D721Med (cell line): Measurements from ENCODE around the gene GLB1L.

Experiments used
- DNase-seq: peaks from one replicate; pipeline ENCODE4 v3.0.0; 2011; ENCODE audit warnings: low spot score; ENCODE audit not compliant: insufficient read length
- FAIRE-seq: peaks from 2 replicates; lab custom pipeline; 2011; peaks lifted over from hg19 to GRCh38; lab: Jason Lieb, UNC
- TF ChIP-seq, protein P1 (sequence below): IDR thresholded peaks from 2 replicates; pipeline ENCODE4 v1.5.1; 2012; ENCODE audit warnings: mild to moderate bottlenecking, control low read depth; ENCODE audit not compliant: insufficient read depth; ENCODE audit errors: missing control alignments

GLB1L gene

DNA sequence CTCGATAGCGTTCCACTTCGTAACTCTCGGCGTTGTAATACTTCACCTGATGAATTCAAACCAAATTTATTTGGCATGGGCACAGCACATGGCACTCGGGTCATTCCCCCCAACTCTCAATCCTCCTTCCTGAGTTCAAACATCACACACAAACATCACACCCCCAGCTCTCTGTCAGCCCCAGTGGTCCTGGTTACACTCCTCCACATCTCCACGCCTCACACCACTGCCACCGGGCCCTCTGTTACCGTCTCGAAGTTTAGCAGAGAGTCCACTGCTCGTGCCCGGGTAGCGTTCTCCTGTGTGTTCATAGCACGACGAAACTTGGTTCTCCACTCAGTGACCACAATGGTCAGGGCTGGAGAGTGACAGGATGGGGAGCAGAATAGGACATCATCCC lies 31.1 kb downstream of the GLB1L start:
- FAIRE-seq (no peak), DNase-seq (no peak)
- TF ChIP-seq, protein P1, sequence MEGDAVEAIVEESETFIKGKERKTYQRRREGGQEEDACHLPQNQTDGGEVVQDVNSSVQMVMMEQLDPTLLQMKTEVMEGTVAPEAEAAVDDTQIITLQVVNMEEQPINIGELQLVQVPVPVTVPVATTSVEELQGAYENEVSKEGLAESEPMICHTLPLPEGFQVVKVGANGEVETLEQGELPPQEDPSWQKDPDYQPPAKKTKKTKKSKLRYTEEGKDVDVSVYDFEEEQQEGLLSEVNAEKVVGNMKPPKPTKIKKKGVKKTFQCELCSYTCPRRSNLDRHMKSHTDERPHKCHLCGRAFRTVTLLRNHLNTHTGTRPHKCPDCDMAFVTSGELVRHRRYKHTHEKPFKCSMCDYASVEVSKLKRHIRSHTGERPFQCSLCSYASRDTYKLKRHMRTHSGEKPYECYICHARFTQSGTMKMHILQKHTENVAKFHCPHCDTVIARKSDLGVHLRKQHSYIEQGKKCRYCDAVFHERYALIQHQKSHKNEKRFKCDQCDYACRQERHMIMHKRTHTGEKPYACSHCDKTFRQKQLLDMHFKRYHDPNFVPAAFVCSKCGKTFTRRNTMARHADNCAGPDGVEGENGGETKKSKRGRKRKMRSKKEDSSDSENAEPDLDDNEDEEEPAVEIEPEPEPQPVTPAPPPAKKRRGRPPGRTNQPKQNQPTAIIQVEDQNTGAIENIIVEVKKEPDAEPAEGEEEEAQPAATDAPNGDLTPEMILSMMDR, result no peak

DNA sequence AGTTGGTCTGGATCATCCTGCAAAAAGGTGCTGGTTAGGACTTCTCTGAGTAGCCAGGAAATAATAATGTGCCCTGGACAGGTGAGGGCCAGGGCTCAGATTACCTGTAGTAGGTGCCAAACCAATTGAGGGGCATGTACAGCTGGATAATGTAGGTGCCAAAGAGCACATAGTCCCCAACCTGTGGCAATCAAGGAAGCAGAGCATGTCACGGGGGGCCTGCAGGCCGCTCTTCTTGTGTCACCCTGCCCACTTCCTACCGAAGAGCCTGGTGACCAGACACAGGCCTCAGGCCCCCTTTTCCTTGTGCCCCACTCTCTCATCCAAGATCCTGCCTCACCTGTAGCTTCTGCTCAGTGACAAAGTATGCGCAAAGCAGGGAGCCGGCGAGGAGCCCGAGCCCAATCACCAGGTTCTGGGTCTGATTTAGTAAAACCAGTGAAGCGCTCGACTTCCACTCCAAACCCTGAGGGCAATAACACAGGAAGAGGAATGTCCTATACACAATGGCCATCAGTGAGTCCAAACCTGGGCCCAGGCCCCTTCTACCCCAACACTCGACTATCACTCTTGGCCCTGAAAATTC lies 31.7 kb downstream of the GLB1L start:
- TF ChIP-seq, protein P1, result no peak
- FAIRE-seq (no peak), DNase-seq (no peak)

DNA sequence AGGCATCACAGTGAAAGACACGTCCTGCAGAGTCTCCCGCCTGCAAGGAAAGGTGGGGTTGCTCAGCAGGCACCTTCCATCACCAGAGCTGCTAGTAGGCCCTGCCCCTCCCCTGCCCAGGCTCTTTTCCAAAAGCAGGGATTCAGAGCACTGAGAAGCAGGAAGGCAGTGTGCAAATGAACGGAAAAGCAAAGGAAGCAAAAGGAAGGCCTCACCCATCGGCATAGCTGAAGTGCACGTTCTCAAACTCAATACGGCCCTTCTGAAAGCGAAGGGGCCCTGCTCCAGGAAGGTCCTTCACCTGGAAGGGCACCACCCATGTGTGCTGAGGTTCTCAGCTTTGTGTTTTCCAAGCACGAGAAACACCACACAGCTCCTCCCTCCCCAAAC lies 32.2 kb downstream of the GLB1L start:
- FAIRE-seq (no peak), DNase-seq (no peak)
- TF ChIP-seq, protein P1, result no peak

DNA sequence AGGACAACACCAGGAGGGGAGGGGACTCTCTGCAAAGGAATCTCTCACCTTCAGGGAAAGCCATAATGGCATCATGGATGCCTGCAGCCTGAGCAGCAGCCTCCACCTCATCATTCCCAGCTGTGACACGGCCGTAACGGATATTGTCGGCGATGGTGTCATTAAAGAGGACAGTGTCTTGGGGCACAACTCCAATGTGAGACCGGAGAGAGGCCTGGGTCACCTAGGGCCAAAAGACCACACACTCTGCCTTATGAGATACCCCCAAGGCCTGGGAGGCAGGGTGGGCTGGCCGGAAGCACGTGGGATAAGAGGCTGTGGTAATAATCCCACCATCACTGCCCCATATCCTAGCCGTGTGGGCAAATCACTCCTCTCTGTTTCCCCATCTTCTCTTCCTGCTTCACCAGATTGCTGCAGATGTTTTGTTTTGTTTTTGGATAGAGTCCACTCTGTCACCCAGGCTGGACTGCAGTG lies 34.3 kb downstream of the GLB1L start:
- TF ChIP-seq, protein P1, result no peak
- no peak for DNase-seq
- FAIRE-seq, result no peak

DNA sequence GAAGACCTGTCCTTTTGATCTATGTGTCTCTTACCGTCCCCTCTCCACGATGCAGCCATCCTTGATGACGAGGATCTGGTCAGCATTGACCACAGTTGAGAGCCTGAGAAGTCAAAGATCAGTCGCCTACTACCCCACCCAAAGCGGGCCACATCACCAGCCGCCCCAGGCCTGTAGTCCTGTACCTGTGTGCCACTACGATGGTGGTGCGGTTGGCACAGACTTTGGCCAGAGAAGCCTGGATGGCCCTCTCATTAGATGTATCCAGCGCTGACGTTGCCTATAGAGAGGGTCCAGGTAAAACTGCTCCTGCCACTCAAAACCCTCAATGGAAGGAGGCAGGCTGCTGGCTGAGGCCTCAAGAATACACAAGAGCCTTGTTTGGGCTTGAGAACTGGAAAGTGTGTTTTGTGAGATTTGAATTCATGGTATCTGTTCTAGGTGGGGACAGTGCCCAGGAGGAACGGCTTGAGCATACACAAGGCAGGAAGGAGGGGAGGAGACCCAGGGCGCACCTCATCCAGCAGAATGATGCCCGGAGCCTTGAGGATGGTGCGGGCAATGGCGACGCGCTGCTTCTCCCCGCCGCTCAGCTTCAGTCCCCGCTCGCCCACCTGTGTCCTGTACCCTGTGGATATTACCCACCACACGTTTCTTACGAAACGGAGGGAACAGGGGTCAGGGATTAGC lies 34.9 kb downstream of the GLB1L start:
- TF ChIP-seq, protein P1, result no peak
- DNase-seq (no peak), FAIRE-seq (no peak)

DNA sequence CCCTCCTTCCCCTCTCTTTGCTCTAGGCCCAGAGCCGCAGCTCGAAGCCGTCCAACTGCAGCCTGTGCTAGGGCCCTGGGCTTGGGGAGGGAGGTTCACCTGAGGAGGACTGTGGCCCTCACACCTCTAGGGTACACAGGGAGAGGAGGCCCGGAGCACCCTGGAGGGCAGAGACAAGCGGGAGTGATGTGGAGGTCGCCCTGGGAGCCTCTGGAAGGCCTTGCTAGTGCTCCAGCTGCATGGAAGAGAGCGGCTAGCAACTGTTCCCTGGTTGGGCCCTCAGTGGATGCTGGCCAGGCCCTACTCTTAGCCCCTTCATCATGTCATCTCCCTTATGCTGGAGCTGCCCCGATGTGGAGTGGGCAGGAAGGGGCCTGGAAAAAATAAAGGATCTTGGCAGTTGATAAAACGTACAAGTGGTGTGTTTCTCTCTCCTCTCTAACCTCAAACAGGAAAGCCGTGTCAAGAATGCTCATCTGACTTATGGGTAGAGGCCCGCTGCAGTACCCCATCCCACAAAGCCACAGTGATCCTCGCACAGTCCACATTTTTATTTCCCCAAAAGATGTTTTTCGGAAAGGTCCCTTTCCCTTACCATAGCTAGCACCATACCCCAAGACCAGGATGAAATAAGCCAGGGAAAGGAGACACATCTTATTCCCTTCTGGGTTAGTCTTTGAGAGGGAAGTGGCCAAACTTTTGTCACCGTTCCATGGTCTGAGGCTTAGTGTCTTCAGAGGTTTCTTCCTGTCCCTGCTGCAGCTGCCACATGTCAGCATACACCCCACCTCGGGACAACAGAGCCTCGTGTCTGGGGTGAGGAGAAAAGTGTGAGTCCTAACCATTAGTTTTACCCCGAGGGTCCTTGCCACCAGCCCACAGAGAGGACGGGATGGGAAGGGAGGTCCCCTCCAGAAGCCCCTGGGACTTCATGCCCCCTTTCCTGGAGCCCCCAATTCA lies 35.7 kb downstream of the GLB1L start:
- FAIRE-seq (no peak), DNase-seq (no peak)
- TF ChIP-seq, protein P1, result no peak
